HG03565 (cell line): ENCODE measurements around the gene TMED10.

Experiments
- ATAC-seq: cut with Tn5 transposase; IDR thresholded peaks from one replicate; pipeline ENCODE4 v1.9.1; 2021; ENCODE audit warnings: mild to moderate bottlenecking, moderate library complexity; ENCODE audit not compliant: unreplicated experiment

Gene TMED10

DNA sequence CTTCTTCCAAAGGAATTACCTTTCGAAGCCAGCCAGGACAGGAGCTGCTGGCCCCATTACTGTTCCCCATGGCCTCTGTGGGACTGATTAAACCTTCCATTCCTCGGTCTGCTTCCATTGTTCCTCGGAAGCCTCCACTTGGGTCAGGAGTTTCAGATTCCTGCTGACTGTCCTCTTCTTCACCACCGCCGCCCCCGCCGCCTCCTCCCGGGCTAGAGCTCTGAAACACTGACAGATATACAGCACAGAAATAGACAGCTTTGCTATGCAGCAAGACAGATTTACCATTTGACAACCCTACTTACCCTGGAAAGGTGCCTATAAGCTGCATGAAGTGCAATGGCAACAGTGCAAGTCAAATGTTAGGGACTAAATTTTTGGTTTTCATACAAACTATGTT is 85.2 kb downstream of the TMED10 start:
- no peak for ATAC-seq

DNA sequence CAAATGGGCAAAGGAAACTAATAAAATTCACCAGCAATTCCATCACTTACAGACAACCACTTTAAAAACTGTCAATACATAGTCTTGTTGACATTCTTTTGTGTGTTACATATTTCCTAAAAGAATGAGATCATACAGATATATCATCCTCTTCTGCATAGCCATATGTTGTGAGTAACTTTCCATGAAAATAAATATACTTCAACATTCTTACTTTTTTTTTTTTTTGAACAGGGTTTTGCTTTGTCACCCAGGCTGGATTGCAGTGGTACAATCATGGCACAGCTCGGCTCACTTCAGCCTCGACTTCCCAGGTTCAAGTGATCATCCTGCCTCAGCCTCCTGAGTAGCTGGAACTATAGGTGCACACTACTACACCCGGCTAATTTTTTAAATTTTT is 86.1 kb downstream of the TMED10 start:
- ATAC-seq: no peak

- no peak for ATAC-seq
Measured at GRCh38 chr14:75088566-75089373, 87.6 kb downstream of the TMED10 start.

- no peak for ATAC-seq
Measured at GRCh38 chr14:75088153-75088552, 88.3 kb downstream of the TMED10 start.

- no peak for ATAC-seq
Measured at GRCh38 chr14:75084513-75084912, 91.9 kb downstream of the TMED10 start.

- ATAC-seq: no peak
Measured at GRCh38 chr14:75083271-75083670, 93.1 kb downstream of the TMED10 start.

DNA sequence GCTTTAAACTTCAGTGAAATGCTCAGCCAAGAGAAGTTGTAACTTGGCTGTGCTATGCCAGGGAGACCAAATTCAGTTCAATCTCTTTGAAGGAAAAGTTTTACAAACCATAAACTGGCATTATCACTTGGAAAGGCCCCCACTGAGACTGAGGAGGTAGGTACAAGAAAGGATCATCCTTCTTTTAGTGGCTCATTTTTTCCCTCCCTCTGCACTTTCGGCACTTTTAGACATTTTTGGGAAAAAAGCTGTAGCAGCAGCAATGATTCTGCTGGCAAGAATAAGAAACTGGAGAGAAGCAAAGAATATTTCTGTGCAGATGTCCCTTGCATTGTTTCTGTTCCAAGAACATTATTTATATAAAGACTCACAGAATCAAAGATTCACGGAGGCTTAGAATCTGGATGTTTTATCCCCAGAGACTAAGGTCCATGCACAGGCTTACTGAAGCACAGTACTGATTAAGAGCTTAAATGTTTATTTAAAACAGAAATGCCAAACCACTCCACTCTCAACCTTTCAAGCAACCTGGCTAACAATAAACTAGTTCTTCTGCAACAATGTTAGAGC is 94.7 kb downstream of the TMED10 start:
- ATAC-seq: no peak
